Left renal pelvis (tissue), 4 donors: ENCODE data around the gene NOTUM. TPM values are rescaled to one million over a fixed set of nuclear protein-coding genes. Genes with fewer than 3 reads are reported as not detected.

Experiments
- polyA plus RNA-seq, 4 donors: library from polyadenylated mRNA; unstranded; fragments of 120-200 nt; gene quantifications; one replicate each; pipeline ENCODE4 v1.2.1, GENCODE V29; 2013; ENCODE audit not compliant: insufficient read length in 4 of 4

Gene NOTUM
- polyA plus RNA-seq, 4 donors = 0.30 to 3.0 (median 2.4) TPM

Other genes starting within 250 kb of the NOTUM start
- gene SLC25A10, start 248.9 kb downstream of the NOTUM start, polyA plus RNA-seq = 10 to 100 TPM in 3 of 4 donors, 1 to 10 TPM in 1; 7.1 to 20.5 (median 12.5) TPM
- 10 to 100 TPM in 2 of 4 donors, 1 to 10 TPM in 2; 1.2 to 18.6 (median 9.1) TPM for gene GCGR, start 157.0 kb downstream of the NOTUM start, polyA plus RNA-seq
- 100 to 1,000 TPM in 1 of 4 donors, 10 to 100 TPM in 3; 76.5 to 114 (median 90.4) TPM for gene MCRIP1, start 127.9 kb downstream of the NOTUM start, polyA plus RNA-seq
- gene PPP1R27, start 126.1 kb downstream of the NOTUM start, polyA plus RNA-seq = under 1 TPM in 3 of 4 donors, not detected in 1; 0.14 to 0.58 (median 0.26) TPM
- gene P4HB, start 100.7 kb downstream of the NOTUM start, polyA plus RNA-seq = 100 to 1,000 TPM; 409 to 482 (median 447) TPM
- gene ARHGDIA, start 89.8 kb downstream of the NOTUM start, polyA plus RNA-seq = 100 to 1,000 TPM; 165 to 238 (median 183) TPM
- 10 to 100 TPM; 66.2 to 85.2 (median 73.7) TPM for gene ALYREF, start 69.6 kb downstream of the NOTUM start, polyA plus RNA-seq
- gene ANAPC11, start 69.5 kb downstream of the NOTUM start, polyA plus RNA-seq = 100 to 1,000 TPM in 1 of 4 donors, 10 to 100 TPM in 3; 69.4 to 105 (median 73.2) TPM
- 1 to 10 TPM in 1 of 4 donors, under 1 TPM in 3; 0.33 to 1.4 (median 0.50) TPM for gene NPB, start 58.9 kb downstream of the NOTUM start, polyA plus RNA-seq
- gene PCYT2, start 49.8 kb downstream of the NOTUM start, polyA plus RNA-seq = 10 to 100 TPM; 13.4 to 47.8 (median 41.3) TPM
- 10 to 100 TPM in 3 of 4 donors, 1 to 10 TPM in 1; 7.7 to 22.0 (median 11.1) TPM for gene SIRT7, start 43.0 kb downstream of the NOTUM start, polyA plus RNA-seq
- 10 to 100 TPM in 3 of 4 donors, 1 to 10 TPM in 1; 9.6 to 14.8 (median 12.0) TPM for gene MAFG, start 33.5 kb downstream of the NOTUM start, polyA plus RNA-seq
- gene PYCR1, start 23.9 kb downstream of the NOTUM start, polyA plus RNA-seq = 10 to 100 TPM; 29.4 to 75.5 (median 31.5) TPM
- under 1 TPM in 3 of 4 donors, not detected in 1; 0.07 to 0.26 (median 0.07) TPM for gene MYADML2, start 14.0 kb downstream of the NOTUM start, polyA plus RNA-seq
- 10 to 100 TPM; 19.5 to 39.0 (median 23.1) TPM for gene ASPSCR1, start 16.4 kb upstream of the NOTUM start, polyA plus RNA-seq
- 10 to 100 TPM; 32.0 to 50.3 (median 34.4) TPM for gene CENPX, start 61.7 kb upstream of the NOTUM start, polyA plus RNA-seq
- 10 to 100 TPM in 3 of 4 donors, 1 to 10 TPM in 1; 9.7 to 18.1 (median 12.1) TPM for gene LRRC45, start 62.1 kb upstream of the NOTUM start, polyA plus RNA-seq
- gene RAC3, start 70.5 kb upstream of the NOTUM start, polyA plus RNA-seq = 10 to 100 TPM; 10.2 to 14.1 (median 12.1) TPM
- 10 to 100 TPM; 35.6 to 91.2 (median 78.5) TPM for gene DCXR, start 76.5 kb upstream of the NOTUM start, polyA plus RNA-seq
- gene RFNG, start 90.6 kb upstream of the NOTUM start, polyA plus RNA-seq = 10 to 100 TPM; 36.9 to 61.9 (median 40.6) TPM
- 100 to 1,000 TPM in 2 of 4 donors, 10 to 100 TPM in 2; 70.7 to 141 (median 101) TPM for gene GPS1, start 90.7 kb upstream of the NOTUM start, polyA plus RNA-seq
- 100 to 1,000 TPM in 1 of 4 donors, 10 to 100 TPM in 3; 52.7 to 105 (median 69.9) TPM for gene DUS1L, start 104.6 kb upstream of the NOTUM start, polyA plus RNA-seq
- gene FASN, start 137.0 kb upstream of the NOTUM start, polyA plus RNA-seq = 10 to 100 TPM; 30.3 to 56.9 (median 38.0) TPM